GM19372 (cell line): ENCODE data around the gene TAF3.

ENCODE experiments used
- ATAC-seq: cut with Tn5 transposase; IDR thresholded peaks from one replicate; pipeline ENCODE4 v1.9.1; 2021; ENCODE audit warnings: mild to moderate bottlenecking, low read depth, moderate library complexity; ENCODE audit not compliant: unreplicated experiment

Gene TAF3

GRCh38 chr10:7965457-7965856 lies 147.2 kb downstream of the TAF3 start:
- ATAC-seq, result no peak

- ATAC-seq, result no peak
Observed at GRCh38 chr10:7967035-7967434, 148.7 kb downstream of the TAF3 start.

- no peak for ATAC-seq
Observed at GRCh38 chr10:7968510-7969112, 150.3 kb downstream of the TAF3 start.

GRCh38 chr10:7969623-7970022 lies 151.3 kb downstream of the TAF3 start:
- ATAC-seq, result no peak

- no peak for ATAC-seq
Observed at GRCh38 chr10:7971949-7972348, 153.6 kb downstream of the TAF3 start.

- no peak for ATAC-seq
Observed at GRCh38 chr10:7972367-7972766, 154.1 kb downstream of the TAF3 start.

GRCh38 chr10:7980196-7980595 lies 161.9 kb downstream of the TAF3 start:
- no peak for ATAC-seq

- no peak for ATAC-seq
Observed at GRCh38 chr10:7982727-7983126, 164.4 kb downstream of the TAF3 start.

- ATAC-seq, result no peak
Observed at GRCh38 chr10:7984325-7984724, 166.0 kb downstream of the TAF3 start.

- ATAC-seq, result no peak
Observed at GRCh38 chr10:7984896-7985295, 166.6 kb downstream of the TAF3 start.

GRCh38 chr10:7986851-7987250 lies 168.5 kb downstream of the TAF3 start:
- no peak for ATAC-seq

- no peak for ATAC-seq
Observed at GRCh38 chr10:7988989-7989388, 170.7 kb downstream of the TAF3 start.

- no peak for ATAC-seq
Observed at GRCh38 chr10:7998831-7999230, 180.5 kb downstream of the TAF3 start.

- no peak for ATAC-seq
Observed at GRCh38 chr10:8004469-8005000, 186.2 kb downstream of the TAF3 start.

- ATAC-seq, result no peak
Observed at GRCh38 chr10:8006274-8006999, 188.1 kb downstream of the TAF3 start.

GRCh38 chr10:8009031-8009430 lies 190.7 kb downstream of the TAF3 start:
- ATAC-seq, result no peak

GRCh38 chr10:8013006-8013405 lies 194.7 kb downstream of the TAF3 start:
- no peak for ATAC-seq

- no peak for ATAC-seq
Observed at GRCh38 chr10:8013619-8014018, 195.3 kb downstream of the TAF3 start.

GRCh38 chr10:8014649-8015048 lies 196.3 kb downstream of the TAF3 start:
- no peak for ATAC-seq

GRCh38 chr10:8017277-8017676 lies 199.0 kb downstream of the TAF3 start:
- ATAC-seq, result no peak

- ATAC-seq, result no peak
Observed at GRCh38 chr10:8023321-8023720, 205.0 kb downstream of the TAF3 start.

- no peak for ATAC-seq
Observed at GRCh38 chr10:8023851-8024250, 205.5 kb downstream of the TAF3 start.
